SKM-1 (cell line): Measurements from ENCODE around the gene MS4A14.
A peak's percentile ranks its signal among the peaks of the same experiment; 100 is the strongest.
"Not testable (repeated sequence)": the region's sequence is repeated elsewhere in the genome, so short reads cannot be mapped to it uniquely, and the experiment has no call there.

Experiments
- DNase-seq: peaks from one replicate; lab custom pipeline; 2025; ENCODE audit not compliant: unreplicated experiment; lab: John Stamatoyannopoulos, UW

The MS4A14 gene

GRCh38 chr11:60396382-60396781 is at the start of gene MS4A14:
Gene MS4A14, plus strand, starts transcription at chr11:60396459. Its CDS starts 120 bp downstream, at chr11:60396579.
- no peak for DNase-seq

- DNase-seq: no peak
These were observed 49.0 kb upstream of the MS4A14 start for GRCh38 chr11:60347084-60347797.

GRCh38 chr11:60348116-60348515 is 48.1 kb upstream of the MS4A14 start:
- DNase-seq: no peak

- no peak for DNase-seq
These were observed 46.3 kb upstream of the MS4A14 start for GRCh38 chr11:60349990-60350389.

GRCh38 chr11:60357771-60358170 is 38.5 kb upstream of the MS4A14 start:
- no peak for DNase-seq

- no peak for DNase-seq
These were observed 35.6 kb upstream of the MS4A14 start for GRCh38 chr11:60360621-60361020.

GRCh38 chr11:60362241-60362640 is 34.0 kb upstream of the MS4A14 start:
- no peak for DNase-seq

- DNase-seq: peak; percentile 71
These were observed 32.5 kb upstream of the MS4A14 start for GRCh38 chr11:60363542-60364470.

- not testable (repeated sequence) for DNase-seq
These were observed 29.9 kb upstream of the MS4A14 start for GRCh38 chr11:60366262-60366904.

- no peak for DNase-seq
These were observed 29.2 kb upstream of the MS4A14 start for GRCh38 chr11:60367009-60367408.

- DNase-seq: no peak
These were observed 28.4 kb upstream of the MS4A14 start for GRCh38 chr11:60367896-60368295.

- no peak for DNase-seq
These were observed 25.9 kb upstream of the MS4A14 start for GRCh38 chr11:60370252-60370810.

GRCh38 chr11:60370811-60371298 is 25.4 kb upstream of the MS4A14 start:
- no peak for DNase-seq

- no peak for DNase-seq
These were observed 24.9 kb upstream of the MS4A14 start for GRCh38 chr11:60371386-60371785.

GRCh38 chr11:60371854-60372253 is 24.4 kb upstream of the MS4A14 start:
- no peak for DNase-seq

- no peak for DNase-seq
These were observed 23.5 kb upstream of the MS4A14 start for GRCh38 chr11:60372767-60373166.

GRCh38 chr11:60375316-60375715 is 20.9 kb upstream of the MS4A14 start:
- DNase-seq: no peak

- no peak for DNase-seq
These were observed 19.7 kb upstream of the MS4A14 start for GRCh38 chr11:60376601-60377000.

GRCh38 chr11:60377401-60378136 is 18.7 kb upstream of the MS4A14 start:
- DNase-seq: peak; percentile 12

GRCh38 chr11:60378354-60378753 is 17.9 kb upstream of the MS4A14 start, which contains the start of gene MS4A7:
Gene MS4A7, plus strand, starts transcription at chr11:60378532. Its CDS starts 4,610 bp downstream, at chr11:60383142.
- DNase-seq: peak; percentile 41
